Inflammatory macrophage (primary cell): ENCODE measurements around the gene CEACAM18.
"Not testable (repeated sequence)": the region's sequence is repeated elsewhere in the genome, so short reads cannot be mapped to it uniquely, and the experiment has no call there.

Experiments used
- DNase-seq, 2 donors: peaks; one replicate each; pipeline ENCODE4 v3.0.0-alpha.2; 2020 to 2022

The CEACAM18 gene

GRCh38 chr19:51500931-51501330 is 22.6 kb downstream of the CEACAM18 start:
- DNase-seq = not testable (repeated sequence)

- DNase-seq = peak; percentile 84 to 91
These were observed 23.4 kb downstream of the CEACAM18 start, which contains the start of gene SIGLEC12 for GRCh38 chr19:51501594-51502263. SIGLEC12 (minus strand) TSS chr19:51501800; CDS start chr19:51501733, 67 bp downstream.

- peak; percentile 71 to 76 for DNase-seq
These were observed 25.0 kb downstream of the CEACAM18 start for GRCh38 chr19:51503286-51503817.

- DNase-seq = peak in 1 of 2 donors; percentile 30
These were observed 25.6 kb downstream of the CEACAM18 start for GRCh38 chr19:51503896-51504295.

GRCh38 chr19:51505904-51506303 is 27.6 kb downstream of the CEACAM18 start:
- no peak for DNase-seq

GRCh38 chr19:51507192-51507591 is 28.9 kb downstream of the CEACAM18 start:
- DNase-seq = peak; percentile 73 to 75

- DNase-seq = peak; percentile 54 to 70
These were observed 29.3 kb downstream of the CEACAM18 start for GRCh38 chr19:51507640-51508058.

- no peak for DNase-seq
These were observed 29.9 kb downstream of the CEACAM18 start for GRCh38 chr19:51508059-51508733.

GRCh38 chr19:51509823-51510660 is 31.7 kb downstream of the CEACAM18 start:
- peak; percentile 27 to 48 for DNase-seq

GRCh38 chr19:51511353-51511752 is 33.0 kb downstream of the CEACAM18 start:
- peak in 1 of 2 donors; percentile 39 for DNase-seq

- no peak for DNase-seq
These were observed 35.6 kb downstream of the CEACAM18 start for GRCh38 chr19:51513968-51514367.

- peak; percentile 75 to 85 for DNase-seq
These were observed 36.6 kb downstream of the CEACAM18 start for GRCh38 chr19:51514866-51515481.

GRCh38 chr19:51520728-51521127 is 42.4 kb downstream of the CEACAM18 start:
- DNase-seq = peak; percentile 37 to 44

GRCh38 chr19:51521357-51521756 is 43.0 kb downstream of the CEACAM18 start:
- DNase-seq = no peak

GRCh38 chr19:51521781-51522180 is 43.4 kb downstream of the CEACAM18 start:
- peak; percentile 34 to 66 for DNase-seq

- DNase-seq = no peak
These were observed 46.4 kb downstream of the CEACAM18 start for GRCh38 chr19:51524666-51525264.

- no peak for DNase-seq
These were observed 47.3 kb downstream of the CEACAM18 start for GRCh38 chr19:51525651-51526050.

GRCh38 chr19:51529301-51529700 is 51.0 kb downstream of the CEACAM18 start:
- no peak for DNase-seq

- no peak for DNase-seq
These were observed 52.3 kb downstream of the CEACAM18 start for GRCh38 chr19:51530616-51531015.

GRCh38 chr19:51531349-51532315 is 53.3 kb downstream of the CEACAM18 start, which contains the start of gene SIGLEC6:
SIGLEC6 (minus strand) TSS chr19:51531670; CDS start chr19:51531648, 22 bp downstream.
- DNase-seq = peak; percentile 92
